Gastrocnemius medialis (tissue), 4 donors: ENCODE data around the gene ADRA2B. TPM values are rescaled to one million over a fixed set of nuclear protein-coding genes. Genes with fewer than 3 reads are reported as not detected.

Source experiments
- ATAC-seq, 2 donors: fragments of 150-250 bp; one replicate each; pipeline ENCODE4 v1.9.1; 2016
- DNase-seq, 2 donors: peaks; one replicate each; pipeline ENCODE4 v3.0.0-alpha.2; 2019
- H3K27ac ChIP-seq, 4 donors: fragments of 200-600 bp; sonication (generic); 1 replicate in 1 of 4; 2 replicates in 3 of 4; pipeline ENCODE4 v1.5.1; 2016 to 2018; ENCODE audit warnings: mild to moderate bottlenecking in 2 of 4, moderate library complexity in 1 of 4
- H3K27me3 ChIP-seq, 3 donors: fragments of 200-600 bp; sonication (generic) in 2 of 3; 1 replicate in 1 of 3; 2 replicates in 2 of 3; pipeline versions ENCODE4 v1.5.1 to v1.6.0; 2016 to 2019; ENCODE audit warnings: mild to moderate bottlenecking in 1 of 3, moderate library complexity in 1 of 3
- H3K36me3 ChIP-seq, 2 donors: fragments of 200-600 bp; sonication (generic) in 1 of 2; one replicate each; pipeline ENCODE4 v1.5.1; 2017 to 2018
- H3K4me1 ChIP-seq, 2 donors: fragments of 200-600 bp; sonication (generic) in 1 of 2; one replicate each; pipeline ENCODE4 v1.5.1; 2016 to 2017; ENCODE audit warnings: mild to moderate bottlenecking in 2 of 2
- H3K4me3 ChIP-seq, 4 donors: fragments of 200-600 bp; sonication (generic) in 3 of 4; 1 replicate in 1 of 4; 2 replicates in 3 of 4; pipeline ENCODE4 v1.5.1; 2016 to 2019; ENCODE audit warnings: mild to moderate bottlenecking in 2 of 4
- H3K9me3 ChIP-seq, 3 donors: fragments of 200-600 bp; sonication (generic) in 2 of 3; 1 replicate in 1 of 3; 2 replicates in 2 of 3; pipeline ENCODE4 v1.5.1; 2016 to 2019
- CTCF ChIP-seq, 5 experiments: fragments of 450-650 bp in 3 of 5; fragments of 200-600 bp in 2 of 5; sonication (generic) in 2 of 5; IDR thresholded peaks in 4 of 5; conservative IDR thresholded peaks in 1 of 5; 1 replicate in 4 of 5; 2 replicates in 1 of 5; pipeline ENCODE4 v1.5.1; 2016 to 2019; ENCODE audit warnings: antibody characterized with exemption in 5 of 5, mild to moderate bottlenecking in 3 of 5, moderate library complexity in 3 of 5
- POLR2A ChIP-seq, 2 donors: fragments of 450-650 bp; IDR thresholded peaks; one replicate each; pipeline ENCODE4 v1.6.1; 2017; ENCODE audit warnings: antibody characterized with exemption in 2 of 2, mild to moderate bottlenecking in 2 of 2, moderate library complexity in 2 of 2
- in situ Hi-C, 4 donors: fragments of 200-750 bp; cut with MboI; loops; one replicate each; pipeline versions ENCODE4 v1.15.0 to v1.8.0; 2017; ENCODE audit warnings: low sequenced_read_pairs in 4 of 4
- intact Hi-C: fragments of 100-400 bp; cut with DNase I; formaldehyde crosslinking; loops from one replicate; pipeline ENCODE4 v1.15.1; 2023; ENCODE audit warnings: low total_unique reads
- total RNA-seq, 4 donors: library from RNA; depleted of rRNA; stranded (reverse); fragments of >200 nt; gene quantifications; one replicate each; pipeline versions ENCODE4 v1.1.0 to v1.2.3, GENCODE V29; 2016

The ADRA2B gene
- total RNA-seq, 4 donors from 2014 or later: 2.4 to 5.6 (median 3.6) TPM

- peak overlapping the region in 1 of 4 donors; percentile 55 for H3K27ac ChIP-seq
- peak in 1 of 2 donors; percentile 5 for DNase-seq
- H3K27me3 ChIP-seq: peaks cover 14 to 17% (median 17%) of the 10 kb centered on the region in 3 donors
- TF ChIP-seq CTCF (IDR thresholded peaks at IDR 0.05 in 4 of 5, conservative IDR thresholded peaks at IDR 0.05 in 1 of 5): no peak
- TF ChIP-seq POLR2A (IDR thresholded peaks at IDR 0.05): no peak
- H3K4me1 ChIP-seq: no peaks in the 10 kb centered on the region
- H3K9me3 ChIP-seq: no peaks in the 10 kb centered on the region
- intact Hi-C loops: no loop called here
- in situ Hi-C loops: loop anchor here in 2 of 4 donors (25.0 kb wide), 1 partner anchor 99 kb away; no protein-coding TSS in a partner anchor
- no peak for ATAC-seq
- H3K4me3 ChIP-seq: no peak overlapping the region
- no peaks in the 10 kb centered on the region for H3K36me3 ChIP-seq
Observed at GRCh38 chr2:96111257-96111640, 5.1 kb downstream of the ADRA2B start.

GRCh38 chr2:96110621-96111256 is 5.6 kb downstream of the ADRA2B start:
- in situ Hi-C loops (loop anchor here in 2 of 4 donors (25.0 kb wide), 1 partner anchor 98 kb away; no protein-coding TSS in a partner anchor), intact Hi-C loops (no loop called here)
- H3K9me3 ChIP-seq: no peaks in the 10 kb centered on the region
- no peak overlapping the region for H3K4me3 ChIP-seq
- H3K4me1 ChIP-seq: no peaks in the 10 kb centered on the region
- peaks cover 10 to 12% (median 11%) of the 10 kb centered on the region in 3 donors for H3K27me3 ChIP-seq
- TF ChIP-seq POLR2A (IDR thresholded peaks at IDR 0.05) (no peak), CTCF (IDR thresholded peaks at IDR 0.05 in 4 of 5, conservative IDR thresholded peaks at IDR 0.05 in 1 of 5) (no peak)
- H3K27ac ChIP-seq: peak overlapping the region in 3 of 4 donors; percentile 68 to 74 (median 70)
- H3K36me3 ChIP-seq: no peaks in the 10 kb centered on the region
- no peak for ATAC-seq
- peak in 1 of 2 donors; percentile 10 for DNase-seq

- Histone ChIP-seq H3K4me1 (no peaks in the 10 kb centered on the region), H3K27me3 (peaks cover 4 to 5% (median 4%) of the 10 kb centered on the region in 3 donors), H3K9me3 (no peaks in the 10 kb centered on the region), H3K27ac (peak overlapping the region in 3 of 4 donors; percentile 68 to 74 (median 70)), H3K36me3 (no peaks in the 10 kb centered on the region), H3K4me3 (no peak overlapping the region)
- intact Hi-C loops: no loop called here
- TF ChIP-seq CTCF (IDR thresholded peaks at IDR 0.05 in 4 of 5, conservative IDR thresholded peaks at IDR 0.05 in 1 of 5) (no peak), POLR2A (IDR thresholded peaks at IDR 0.05) (no peak)
- ATAC-seq (no peak), DNase-seq (peak in 1 of 2 donors; percentile 8)
- in situ Hi-C loops: loop anchor here in 2 of 4 donors (25.0 kb wide), 1 partner anchor 98 kb away; no protein-coding TSS in a partner anchor
Observed at GRCh38 chr2:96109931-96110511, 6.3 kb downstream of the ADRA2B start.

GRCh38 chr2:96109361-96109680 is 7.0 kb downstream of the ADRA2B start:
- no peaks in the 10 kb centered on the region for H3K9me3 ChIP-seq
- in situ Hi-C loops: loop anchor here in 2 of 4 donors (25.0 kb wide), 1 partner anchor 97 kb away; no protein-coding TSS in a partner anchor
- ATAC-seq (no peak), DNase-seq (peak in 1 of 2 donors; percentile 11)
- H3K27ac ChIP-seq: peak overlapping the region in 3 of 4 donors; percentile 68 to 74 (median 70)
- intact Hi-C loops: no loop called here
- TF ChIP-seq CTCF (IDR thresholded peaks at IDR 0.05 in 4 of 5, conservative IDR thresholded peaks at IDR 0.05 in 1 of 5): no peak
- no peak for TF ChIP-seq POLR2A (IDR thresholded peaks at IDR 0.05)
- H3K4me1 ChIP-seq: no peaks in the 10 kb centered on the region
- H3K27me3 ChIP-seq: peaks cover 0 to 4% (median 0%) of the 10 kb centered on the region in 3 donors
- H3K4me3 ChIP-seq: peak overlapping the region in 2 of 4 donors; percentile 11 to 18
- H3K36me3 ChIP-seq: no peaks in the 10 kb centered on the region
